GM12878 (cell line): ENCODE measurements around the gene ZSWIM5.

Experiments used
- BACH1 ChIP-seq: fragments of 450-650 bp; IDR thresholded peaks from 2 replicates; pipeline ENCODE4 v1.6.1; 2017; ENCODE audit warnings: mild to moderate bottlenecking, borderline replicate concordance
- BMI1 ChIP-seq: fragments of 450-650 bp; IDR thresholded peaks from 2 replicates; pipeline ENCODE4 v1.6.1; 2016; ENCODE audit warnings: mild to moderate bottlenecking, moderate library complexity, borderline replicate concordance
- CBX3 ChIP-seq: fragments of 200-600 bp; sonication (generic); IDR thresholded peaks from 2 replicates; pipeline ENCODE4 v1.6.1; 2016; ENCODE audit warnings: low read depth, borderline replicate concordance
- CEBPB ChIP-seq, 2 experiments: fragments of 150-350 bp in 1 of 2; IDR thresholded peaks; 2 replicates each; pipeline ENCODE4 v1.6.1; 2012 to 2014; ENCODE audit warnings: low read depth in 2 of 2, low read length in 2 of 2, borderline replicate concordance in 1 of 2, inconsistent platforms in 1 of 2
- CTCF ChIP-seq, 3 experiments: IDR thresholded peaks in 2 of 3; conservative IDR thresholded peaks in 1 of 3; 2 replicates each; pipeline ENCODE4 v1.5.1; 2011; ENCODE audit warnings: low read depth in 3 of 3, low read length in 3 of 3, mild to moderate bottlenecking in 3 of 3, control low read depth in 2 of 3, moderate library complexity in 2 of 3, inconsistent platforms in 1 of 3, mixed read lengths in 1 of 3; ENCODE audit not compliant: control insufficient read depth in 2 of 3, insufficient read depth in 1 of 3; ENCODE audit errors: extremely low read depth in 1 of 3
- EP300 ChIP-seq, 2 experiments: fragments of 150-350 bp in 1 of 2; IDR thresholded peaks; 2 replicates each; pipeline ENCODE4 v1.6.1; 2011 to 2012; ENCODE audit warnings: low read depth in 2 of 2, low read length in 2 of 2, borderline replicate concordance in 1 of 2, improper control_type of control experiment in 1 of 2, inconsistent platforms in 1 of 2; ENCODE audit not compliant: control insufficient read depth in 1 of 2
- IRF3 ChIP-seq: fragments of 450-650 bp; IDR thresholded peaks from 2 replicates; pipeline ENCODE4 v1.6.1; 2014; ENCODE audit warnings: mild to moderate bottlenecking
- MAX ChIP-seq: IDR thresholded peaks from 2 replicates; pipeline ENCODE4 v1.6.1; 2012; ENCODE audit warnings: low read depth, low read length, improper control_type of control experiment
- POLR2A ChIP-seq: IDR thresholded peaks from 2 replicates; pipeline ENCODE4 v1.6.1; 2011; ENCODE audit warnings: low read depth, mild to moderate bottlenecking, low read length
- ZNF217 ChIP-seq: fragments of 450-650 bp; IDR thresholded peaks from 2 replicates; pipeline ENCODE4 v1.6.1; 2017; ENCODE audit warnings: antibody characterized with exemption, mild to moderate bottlenecking
- TF ChIP-seq, protein P1 (sequence below): fragments of 450-650 bp; IDR thresholded peaks from 2 replicates; pipeline ENCODE4 v1.6.1; 2016; ENCODE audit warnings: mild to moderate bottlenecking

DNA sequence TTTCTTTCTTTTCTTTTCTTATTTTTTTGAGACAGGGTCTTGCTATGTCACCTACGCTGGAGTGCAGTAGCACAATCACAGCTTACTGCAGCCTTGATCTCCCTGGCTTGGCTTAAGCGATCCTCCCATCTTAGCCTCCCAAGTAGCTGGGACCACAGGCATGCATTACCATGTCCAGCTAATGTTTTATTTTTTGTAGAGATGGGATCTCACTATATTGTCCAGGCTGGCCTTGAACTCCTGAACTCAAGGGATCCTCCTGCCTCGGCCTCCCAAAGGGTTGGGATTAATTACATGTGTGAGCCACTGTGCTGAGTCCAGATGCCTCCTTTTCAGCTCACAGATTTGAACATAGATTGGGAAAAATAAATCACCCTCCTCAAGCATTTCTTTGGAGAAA lies 98.6 kb downstream of the ZSWIM5 start:
- TF ChIP-seq ZNF217: no peak
- no peak for TF ChIP-seq CTCF (IDR thresholded peaks at IDR 0.05 in 2 of 3, conservative IDR thresholded peaks at IDR 0.05 in 1 of 3; ENCODE audit: control insufficient read depth in 2 of 3, extremely low read depth in 1 of 3, insufficient read depth in 1 of 3, low read depth in 3 of 3, low read length in 3 of 3)
- no peak for TF ChIP-seq IRF3
- no peak for TF ChIP-seq POLR2A
- no peak for TF ChIP-seq CBX3
- TF ChIP-seq BMI1: no peak
- no peak for TF ChIP-seq MAX
- no peak for TF ChIP-seq EP300 (IDR thresholded peaks at IDR 0.05; ENCODE audit: borderline replicate concordance in 1 of 2, control insufficient read depth in 1 of 2, low read depth in 2 of 2, low read length in 2 of 2)
- TF ChIP-seq, protein P1, sequence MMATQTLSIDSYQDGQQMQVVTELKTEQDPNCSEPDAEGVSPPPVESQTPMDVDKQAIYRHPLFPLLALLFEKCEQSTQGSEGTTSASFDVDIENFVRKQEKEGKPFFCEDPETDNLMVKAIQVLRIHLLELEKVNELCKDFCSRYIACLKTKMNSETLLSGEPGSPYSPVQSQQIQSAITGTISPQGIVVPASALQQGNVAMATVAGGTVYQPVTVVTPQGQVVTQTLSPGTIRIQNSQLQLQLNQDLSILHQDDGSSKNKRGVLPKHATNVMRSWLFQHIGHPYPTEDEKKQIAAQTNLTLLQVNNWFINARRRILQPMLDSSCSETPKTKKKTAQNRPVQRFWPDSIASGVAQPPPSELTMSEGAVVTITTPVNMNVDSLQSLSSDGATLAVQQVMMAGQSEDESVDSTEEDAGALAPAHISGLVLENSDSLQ: no peak
- no peak for TF ChIP-seq BACH1
- TF ChIP-seq CEBPB (IDR thresholded peaks at IDR 0.05; ENCODE audit: borderline replicate concordance in 1 of 2, low read depth in 2 of 2, low read length in 2 of 2): no peak
